Right renal pelvis (tissue), 4 donors: ENCODE results near the gene NCOR2. TPM values are rescaled to one million over a fixed set of nuclear protein-coding genes. Genes with fewer than 3 reads are reported as not detected.

Source experiments
- DNase-seq, 4 donors: peaks; one replicate each; pipeline ENCODE4 v3.0.0-alpha.2; 2013; ENCODE audit warnings: low read depth in 4 of 4, low spot score in 3 of 4, missing footprints in 1 of 4
- polyA plus RNA-seq, 4 donors: library from polyadenylated mRNA; unstranded; fragments of 120-200 nt; gene quantifications; one replicate each; pipeline ENCODE4 v1.2.1, GENCODE V29; 2013; ENCODE audit not compliant: insufficient read length in 4 of 4

NCOR2 gene
- polyA plus RNA-seq, 4 donors: 67.8 to 97.3 (median 73.0) TPM

DNA sequence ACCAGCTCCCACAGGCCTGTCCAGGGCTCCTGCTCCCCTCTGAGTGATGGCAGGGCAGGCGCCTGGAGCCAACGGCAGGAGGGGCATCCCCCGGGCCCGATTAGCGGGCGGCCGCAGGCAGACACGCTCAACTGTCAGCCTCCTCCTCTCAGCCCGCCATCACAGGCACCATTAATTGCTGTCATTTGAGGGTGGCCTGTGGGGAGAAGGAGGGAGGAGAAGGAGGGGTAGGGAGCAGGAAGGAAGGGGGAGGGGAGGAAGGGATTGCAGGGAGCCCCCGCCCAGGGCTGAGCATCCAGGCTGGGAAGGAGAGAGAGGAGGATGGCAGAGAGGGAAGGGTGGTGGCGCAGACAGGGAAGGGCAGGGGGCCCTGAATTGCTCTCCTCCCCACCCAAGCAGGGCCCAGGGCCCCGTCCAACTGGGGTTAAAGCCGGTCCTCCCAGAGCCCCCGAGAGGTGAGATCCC, 36.1 kb downstream of the NCOR2 start:
- peak in 2 of 4 donors; percentile 64 to 77 for DNase-seq

DNA sequence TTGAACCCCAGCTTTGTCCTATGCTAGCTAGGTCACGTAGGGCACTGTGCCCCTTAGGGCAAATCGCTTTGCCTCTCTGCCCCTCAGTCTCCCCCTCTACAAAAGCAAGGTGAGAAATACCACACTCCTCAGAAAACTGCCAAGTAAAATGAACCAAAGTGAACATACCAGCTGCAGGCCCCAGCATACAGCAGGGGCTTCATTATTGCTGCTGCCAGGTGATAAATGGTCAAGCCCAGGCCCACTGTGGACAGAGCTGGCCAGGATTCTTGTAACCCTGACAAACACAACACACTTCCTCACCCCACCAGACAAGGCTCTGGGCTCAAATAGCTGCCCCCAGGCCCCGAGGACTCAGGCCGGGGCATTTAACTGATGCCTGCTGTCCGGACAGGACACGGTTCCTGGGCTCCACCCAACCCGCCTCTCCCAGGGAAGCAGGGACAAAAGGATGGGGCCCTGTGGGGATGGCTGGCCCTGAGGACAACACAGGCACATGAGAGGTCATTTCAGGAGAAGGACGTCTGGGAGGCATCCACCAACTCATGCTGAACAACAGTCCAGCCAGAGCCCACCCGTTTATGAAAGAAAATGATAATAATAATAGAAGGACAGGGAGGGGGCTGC, 36.7 kb downstream of the NCOR2 start:
- DNase-seq: no peak

DNA sequence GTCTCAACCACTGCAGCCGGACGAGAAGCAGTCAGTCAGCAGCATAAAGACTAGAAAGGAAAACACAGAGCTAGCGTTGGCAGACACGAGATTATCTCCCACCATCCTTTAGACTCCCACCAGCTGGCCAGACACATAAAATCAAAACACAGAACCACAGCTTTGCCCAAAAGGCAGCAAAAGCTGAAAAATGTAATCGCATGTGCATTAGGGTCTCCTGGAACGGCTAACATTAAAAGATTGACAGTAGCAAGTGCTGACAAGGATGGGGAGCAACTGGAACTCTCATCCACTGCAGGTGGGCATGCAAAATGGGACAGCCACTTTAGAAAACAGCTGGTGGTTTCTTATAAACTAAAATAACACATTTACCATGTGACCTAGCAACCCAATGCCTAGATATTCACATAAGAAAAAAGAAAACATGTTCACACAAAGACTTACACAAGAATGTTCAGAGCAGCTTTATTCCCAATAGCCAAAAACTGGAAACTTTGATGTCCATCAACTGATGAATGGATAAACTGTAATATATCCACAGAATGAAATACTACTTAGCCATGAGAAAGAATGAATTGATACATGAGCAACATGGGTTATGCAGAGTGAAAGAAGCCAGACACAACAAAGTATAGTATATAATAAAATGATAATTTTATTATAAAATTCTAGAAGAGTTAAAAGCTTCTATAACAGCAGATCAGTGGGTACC, 37.7 kb downstream of the NCOR2 start:
- no peak for DNase-seq

DNA sequence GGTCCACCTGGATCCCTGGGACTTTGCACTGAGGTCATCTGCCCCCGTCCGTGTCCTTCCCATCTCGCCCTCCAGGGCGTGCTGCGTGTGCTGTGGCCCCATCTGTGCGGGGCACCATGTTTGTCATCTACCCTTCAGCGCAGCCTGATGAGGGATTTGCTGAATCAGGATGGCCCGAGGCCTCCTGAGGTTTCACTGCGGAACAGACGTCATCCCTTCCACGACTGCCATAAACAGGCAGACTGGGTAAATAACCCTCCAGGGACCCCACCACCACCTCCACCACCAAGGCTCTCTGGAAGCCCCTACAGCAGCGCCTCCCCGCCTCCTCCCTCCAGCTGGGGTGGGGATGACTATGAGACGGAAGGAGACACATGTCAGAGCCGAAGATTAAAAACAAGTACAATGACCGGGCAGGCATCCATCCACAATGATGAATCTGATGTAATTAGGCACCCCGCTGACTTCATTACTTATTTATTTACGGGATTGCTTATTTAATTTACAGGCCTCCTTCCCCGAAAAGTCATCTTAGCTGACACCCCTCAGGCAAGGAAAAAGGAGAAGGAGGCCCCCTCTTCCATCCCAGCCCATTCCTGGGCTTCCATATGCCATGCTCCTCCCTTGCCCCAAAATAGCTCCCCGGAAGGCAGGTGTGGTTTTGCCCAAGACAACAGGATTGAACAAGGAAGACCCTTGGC, 39.4 kb downstream of the NCOR2 start:
- no peak for DNase-seq

DNA sequence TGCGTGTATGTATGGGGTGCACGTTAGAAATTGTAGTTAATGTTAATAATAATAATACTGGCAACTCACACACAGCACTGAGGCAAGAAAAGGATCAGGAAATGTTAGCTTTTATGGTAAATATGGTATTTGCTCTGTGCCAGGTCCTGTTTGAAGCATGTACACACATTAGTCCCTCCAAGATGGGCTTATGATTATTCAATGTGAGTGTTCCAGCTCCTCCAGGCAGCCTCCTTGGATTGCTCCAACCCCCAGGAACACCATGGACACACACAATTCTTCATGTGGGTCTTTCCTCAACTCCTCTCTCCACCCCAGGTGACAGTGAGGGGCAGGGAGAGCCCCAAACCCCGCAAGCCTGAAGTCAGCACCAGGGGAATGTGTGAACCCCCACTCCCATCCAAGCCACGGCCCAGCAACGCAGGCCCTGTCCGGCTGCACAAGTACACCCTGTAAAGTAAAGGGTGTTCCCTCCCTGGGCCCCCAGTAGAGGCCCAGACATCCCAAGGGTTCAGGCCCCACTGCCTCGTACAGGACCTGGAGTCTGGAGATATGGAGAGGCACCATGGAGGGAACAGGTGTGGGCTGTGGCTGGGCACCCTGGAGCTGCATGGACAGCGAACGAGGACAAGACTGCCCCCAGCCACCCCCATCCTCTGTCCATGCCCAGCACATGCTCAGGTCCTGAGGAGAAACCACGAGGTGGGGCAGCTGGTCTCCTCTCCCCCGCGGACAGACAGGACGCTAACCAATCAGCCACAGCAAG, 41.3 kb downstream of the NCOR2 start:
- DNase-seq: no peak

DNA sequence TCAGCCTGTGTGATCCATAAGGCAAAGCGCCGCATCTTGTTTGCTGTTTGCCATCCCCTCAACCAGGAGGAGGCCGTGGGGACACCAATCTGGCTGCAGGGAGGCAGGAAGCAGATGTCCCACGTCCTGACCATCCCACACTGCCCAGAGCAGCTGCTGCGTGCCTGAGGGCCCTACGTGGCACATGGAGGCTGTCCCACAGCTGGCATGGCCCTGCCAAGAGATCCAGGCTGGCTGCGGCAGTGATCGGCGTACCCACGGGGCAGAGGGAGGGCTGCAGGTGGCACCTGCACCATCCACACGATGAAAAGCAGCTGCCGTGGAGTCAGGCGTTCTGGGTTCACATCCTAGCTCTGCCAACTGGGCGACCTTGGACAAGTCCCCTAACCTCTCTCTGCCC, 42.0 kb downstream of the NCOR2 start:
- DNase-seq: no peak

DNA sequence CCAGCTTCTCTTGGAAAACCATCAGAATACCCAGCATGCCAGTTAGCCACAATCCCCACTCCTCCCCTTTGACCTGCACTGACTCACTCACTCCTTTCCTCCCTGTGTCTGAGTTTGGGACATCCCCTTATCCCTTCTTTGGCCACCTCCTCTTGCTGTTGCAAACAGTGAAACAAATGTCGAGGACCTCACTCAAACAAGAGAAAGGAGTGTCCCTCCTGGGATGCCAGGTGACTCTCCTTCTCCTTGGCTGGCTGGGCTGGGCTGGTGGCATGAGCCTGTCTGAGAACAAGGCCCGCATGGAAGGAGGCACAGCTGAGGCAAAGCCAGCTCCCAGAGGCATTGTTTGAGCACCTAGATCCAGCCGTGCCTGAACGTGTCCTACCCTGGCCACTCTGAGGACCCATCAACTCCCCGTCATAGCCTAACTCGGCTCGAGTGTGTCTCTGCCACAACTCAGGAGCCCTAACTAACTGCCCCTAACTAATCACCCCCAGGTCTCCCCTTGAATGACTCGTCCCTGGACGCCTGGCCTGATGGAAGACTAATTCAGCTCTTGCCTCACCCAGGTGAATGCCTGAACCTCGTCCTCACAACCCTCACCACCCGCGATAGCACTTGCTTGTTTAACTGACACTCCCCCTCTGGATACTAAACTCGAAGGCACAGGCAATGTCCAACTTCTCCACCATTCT, 43.0 kb downstream of the NCOR2 start:
- no peak for DNase-seq

DNA sequence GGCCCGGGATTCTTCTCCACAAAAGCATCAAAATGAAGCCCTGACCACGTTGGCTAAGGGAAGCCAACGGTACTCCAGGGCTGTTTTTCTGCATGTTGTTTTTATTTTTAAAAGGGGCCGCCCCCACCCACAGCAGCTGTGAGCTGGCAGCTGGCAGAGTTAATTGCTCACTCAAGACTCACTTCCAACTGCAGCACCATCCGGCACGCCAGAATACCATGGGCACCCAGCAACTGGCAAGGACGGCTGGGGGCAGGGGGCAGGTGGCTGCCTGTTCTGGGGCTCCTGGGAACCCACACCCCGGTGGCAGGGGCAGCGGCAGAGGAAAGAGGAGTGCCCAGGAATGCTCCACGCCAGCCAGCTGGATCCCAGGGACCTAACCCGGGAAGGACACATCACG, 44.3 kb downstream of the NCOR2 start:
- DNase-seq: no peak

DNA sequence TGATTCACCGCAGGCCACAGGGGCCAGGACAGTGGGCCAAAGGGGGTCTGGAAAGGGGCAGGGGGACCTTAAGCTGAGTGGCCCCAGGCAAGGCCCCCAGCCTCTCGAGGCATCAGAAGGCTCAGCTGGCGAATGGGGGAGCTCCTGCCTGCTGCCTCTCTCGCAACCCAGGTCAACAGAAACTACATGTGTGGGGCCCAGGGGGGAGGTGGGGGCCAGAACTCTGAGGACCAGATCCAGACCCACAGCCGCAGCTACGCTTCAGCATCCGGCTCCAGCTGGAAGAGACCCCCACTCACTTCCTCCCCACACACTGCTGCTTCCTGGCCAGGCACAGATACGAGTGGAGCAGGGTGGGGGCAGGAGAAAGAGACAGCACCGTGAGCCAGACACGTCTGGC, 46.5 kb downstream of the NCOR2 start:
- DNase-seq: no peak

DNA sequence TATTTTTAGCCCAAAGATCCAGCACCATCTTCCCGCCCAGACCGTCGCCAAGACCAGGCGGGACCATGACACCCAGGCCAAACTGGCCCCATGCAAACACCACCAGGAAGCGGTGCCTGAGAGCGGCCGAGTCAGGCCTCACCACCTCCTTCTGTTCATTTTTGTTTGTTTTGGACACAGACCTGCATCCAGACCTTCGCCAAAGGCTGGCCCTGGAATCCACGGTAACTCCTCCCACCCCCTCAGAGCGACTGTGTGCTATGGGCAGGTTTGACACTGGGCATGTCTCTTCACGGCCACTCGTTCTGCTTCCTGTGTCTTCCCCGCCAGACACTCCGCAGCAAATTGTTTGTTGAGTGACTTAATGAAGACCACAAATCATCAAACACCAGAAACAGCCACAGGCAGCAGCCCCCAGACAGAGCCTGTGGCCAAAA, 47.1 kb downstream of the NCOR2 start:
- DNase-seq: no peak

DNA sequence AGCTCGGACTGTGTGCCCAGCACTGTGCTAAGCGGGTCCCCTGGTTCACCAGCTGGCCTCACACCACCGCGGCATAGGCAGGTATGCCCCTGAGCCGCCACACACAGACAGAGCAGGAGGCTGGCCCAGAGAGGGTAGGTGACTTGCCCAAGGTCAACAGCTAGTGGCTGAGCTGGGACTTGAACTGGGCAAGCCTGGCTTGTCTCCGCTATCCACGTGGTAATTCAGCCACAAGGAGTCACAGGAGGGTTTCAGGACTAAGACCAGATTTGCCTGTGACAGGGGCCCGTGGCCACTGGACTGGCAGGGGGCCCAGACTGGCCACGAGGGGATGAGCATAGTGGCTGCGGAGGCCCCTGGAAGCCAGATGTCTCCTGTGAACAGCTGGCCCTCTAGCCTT, 47.7 kb downstream of the NCOR2 start:
- no peak for DNase-seq

DNA sequence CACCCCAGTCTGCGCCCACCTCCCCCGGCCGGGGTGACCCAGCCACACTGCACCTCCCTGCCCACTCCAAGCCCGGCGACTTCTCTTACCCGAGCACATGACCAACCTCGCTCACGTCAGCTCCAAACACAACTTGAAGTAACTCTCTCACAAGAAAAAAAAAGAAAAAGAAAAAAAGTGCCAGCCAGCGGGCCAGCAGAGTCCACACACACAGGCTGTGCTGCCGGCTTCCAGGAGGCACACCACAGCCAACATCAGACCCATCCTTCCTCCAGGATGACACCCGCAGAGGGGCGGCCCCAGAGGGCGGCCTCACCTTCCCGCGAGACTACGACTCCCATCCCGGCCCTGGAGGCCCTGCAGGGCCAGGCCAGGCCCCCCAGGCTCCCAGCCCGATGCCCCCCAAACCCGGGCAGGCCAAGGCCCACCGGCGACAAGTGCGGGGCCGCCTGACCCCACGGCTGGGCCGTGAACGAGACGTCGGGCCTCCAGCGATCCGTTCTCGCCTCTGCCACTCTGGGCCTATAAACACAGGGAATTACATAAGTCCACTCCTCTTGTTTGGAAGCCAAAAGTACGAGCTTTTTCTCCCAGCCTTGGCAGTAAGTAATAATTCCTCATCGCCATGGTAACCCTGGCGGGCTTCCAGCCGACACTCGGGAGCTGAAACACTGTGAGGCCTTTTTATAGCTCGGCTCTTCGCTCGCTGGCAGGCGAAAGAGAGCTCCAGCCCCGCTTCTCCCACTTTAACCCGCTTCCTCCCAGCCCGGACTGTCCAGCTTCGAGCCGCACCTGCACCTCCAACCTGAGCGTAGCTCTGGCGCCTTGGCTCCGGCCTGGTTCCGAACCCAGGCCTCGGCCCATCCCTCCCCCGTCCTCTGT, 49.1 kb downstream of the NCOR2 start:
- DNase-seq: peak; percentile 96 to 98 (median 98)
